Suprapubic skin (tissue), 3 donors: ENCODE results near the gene CHRM3.

Experiments
- CTCF ChIP-seq, 2 donors: fragments of 200-600 bp in 1 of 2; fragments of 450-650 bp in 1 of 2; sonication (generic) in 1 of 2; IDR thresholded peaks; one replicate each; pipeline ENCODE4 v1.5.1; 2016 to 2019; ENCODE audit warnings: antibody characterized with exemption in 2 of 2, mild to moderate bottlenecking in 1 of 2, moderate library complexity in 1 of 2
- EP300 ChIP-seq: sonication (generic); formaldehyde crosslinking; IDR thresholded peaks from one replicate; pipeline ENCODE4 v1.6.1; 2017; ENCODE audit warnings: antibody characterized with exemption
- POLR2A ChIP-seq, 2 donors: fragments of 450-650 bp; IDR thresholded peaks; one replicate each; pipeline ENCODE4 v1.6.1; 2017; ENCODE audit warnings: antibody characterized with exemption in 2 of 2, mild to moderate bottlenecking in 2 of 2, moderate library complexity in 2 of 2

DNA sequence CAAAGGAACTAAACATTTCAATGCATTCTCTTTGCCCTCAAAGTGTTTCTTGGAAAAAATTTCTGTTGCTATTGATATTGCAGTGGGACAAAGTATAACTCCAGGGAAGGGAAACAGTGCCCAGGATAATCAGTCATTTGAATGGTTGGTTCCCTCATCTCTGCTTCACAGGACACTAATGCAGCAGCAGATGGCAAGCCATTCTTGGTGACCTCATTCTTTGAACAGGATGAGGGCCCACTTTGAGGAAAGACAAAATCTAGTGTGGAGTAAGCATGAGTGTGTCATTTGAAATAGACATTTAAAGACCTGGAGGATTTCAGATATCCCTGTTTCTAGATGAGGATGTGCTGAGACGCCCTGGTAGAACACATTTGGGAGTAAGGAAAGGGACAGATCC is 32.3 kb downstream of the CHRM3 start:
- TF ChIP-seq POLR2A (IDR thresholded peaks at IDR 0.05) (no peak), EP300 (no peak), CTCF (IDR thresholded peaks at IDR 0.05) (no peak)
